ENCODE data around the gene SNU13.
"Not testable (repeated sequence)": the region's sequence is repeated elsewhere in the genome, so short reads cannot be mapped to it uniquely, and the experiment has no call there.

Gene SNU13

GRCh38 chr22:41638748-41639147 lies 49.9 kb downstream of the SNU13 start:
- DNase-seq: no peak

- DNase-seq: no peak
Observed at GRCh38 chr22:41638124-41638523, 50.5 kb downstream of the SNU13 start.

GRCh38 chr22:41637623-41638022 lies 51.0 kb downstream of the SNU13 start:
- not testable (repeated sequence) for DNase-seq

GRCh38 chr22:41636467-41636866 lies 52.2 kb downstream of the SNU13 start:
- DNase-seq: no peak

GRCh38 chr22:41634610-41635009 lies 54.1 kb downstream of the SNU13 start:
- not testable (repeated sequence) for DNase-seq

- not testable (repeated sequence) for DNase-seq
Observed at GRCh38 chr22:41631615-41632014, 57.1 kb downstream of the SNU13 start.

GRCh38 chr22:41631115-41631514 lies 57.6 kb downstream of the SNU13 start:
- not testable (repeated sequence) for DNase-seq

- DNase-seq: no peak
Observed at GRCh38 chr22:41625577-41625976, 63.1 kb downstream of the SNU13 start.

All from T-helper 2 cell (primary cell).